ENCODE results near the gene CMYA5.

CMYA5 gene

DNA sequence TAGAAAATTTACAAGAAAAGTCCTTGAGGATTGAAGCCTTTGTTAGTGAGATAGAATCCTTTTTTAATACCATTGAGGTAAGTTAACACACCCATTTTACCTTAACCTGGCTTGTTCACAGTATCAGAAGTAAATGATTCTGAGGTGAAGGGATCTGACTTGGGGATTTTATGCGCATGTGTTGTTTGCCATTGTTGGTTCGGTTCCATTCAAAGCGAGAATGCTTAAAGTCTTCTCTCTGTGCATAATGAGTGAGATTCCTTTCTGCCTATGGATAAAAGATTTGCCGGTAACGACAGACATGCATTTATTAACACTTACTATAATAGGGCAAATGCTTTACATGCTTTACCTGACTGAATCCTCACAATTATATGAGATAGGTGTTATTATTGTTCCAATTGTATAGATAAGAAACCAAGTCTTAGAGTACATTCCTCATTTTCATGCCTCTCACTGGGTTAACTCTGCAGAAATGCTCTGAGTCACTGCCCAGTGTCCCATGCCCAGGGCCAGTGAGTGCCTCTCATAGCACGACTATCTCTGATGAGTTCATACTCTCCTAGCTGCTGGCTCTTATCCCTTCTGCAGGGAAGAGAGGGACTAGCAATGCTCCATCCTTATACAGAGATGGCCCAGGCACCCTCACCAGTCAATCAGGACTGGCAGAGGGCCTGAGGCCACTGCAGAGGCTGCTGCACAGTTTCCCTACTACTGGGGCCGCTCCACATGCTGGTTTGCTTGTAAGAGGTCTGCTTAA is 54.4 kb downstream of the CMYA5 start:
- no peak overlapping the region for H3K4me3 ChIP-seq (ENCODE audit: control insufficient read depth, low read depth, low read length)
- no peak for DNase-seq (ENCODE audit: low read depth)
- TF ChIP-seq, protein P1, sequence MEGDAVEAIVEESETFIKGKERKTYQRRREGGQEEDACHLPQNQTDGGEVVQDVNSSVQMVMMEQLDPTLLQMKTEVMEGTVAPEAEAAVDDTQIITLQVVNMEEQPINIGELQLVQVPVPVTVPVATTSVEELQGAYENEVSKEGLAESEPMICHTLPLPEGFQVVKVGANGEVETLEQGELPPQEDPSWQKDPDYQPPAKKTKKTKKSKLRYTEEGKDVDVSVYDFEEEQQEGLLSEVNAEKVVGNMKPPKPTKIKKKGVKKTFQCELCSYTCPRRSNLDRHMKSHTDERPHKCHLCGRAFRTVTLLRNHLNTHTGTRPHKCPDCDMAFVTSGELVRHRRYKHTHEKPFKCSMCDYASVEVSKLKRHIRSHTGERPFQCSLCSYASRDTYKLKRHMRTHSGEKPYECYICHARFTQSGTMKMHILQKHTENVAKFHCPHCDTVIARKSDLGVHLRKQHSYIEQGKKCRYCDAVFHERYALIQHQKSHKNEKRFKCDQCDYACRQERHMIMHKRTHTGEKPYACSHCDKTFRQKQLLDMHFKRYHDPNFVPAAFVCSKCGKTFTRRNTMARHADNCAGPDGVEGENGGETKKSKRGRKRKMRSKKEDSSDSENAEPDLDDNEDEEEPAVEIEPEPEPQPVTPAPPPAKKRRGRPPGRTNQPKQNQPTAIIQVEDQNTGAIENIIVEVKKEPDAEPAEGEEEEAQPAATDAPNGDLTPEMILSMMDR (conservative IDR thresholded peaks at IDR 0.05; ENCODE audit: control insufficient read depth, insufficient read depth, low read depth, low read length) = no peak

DNA sequence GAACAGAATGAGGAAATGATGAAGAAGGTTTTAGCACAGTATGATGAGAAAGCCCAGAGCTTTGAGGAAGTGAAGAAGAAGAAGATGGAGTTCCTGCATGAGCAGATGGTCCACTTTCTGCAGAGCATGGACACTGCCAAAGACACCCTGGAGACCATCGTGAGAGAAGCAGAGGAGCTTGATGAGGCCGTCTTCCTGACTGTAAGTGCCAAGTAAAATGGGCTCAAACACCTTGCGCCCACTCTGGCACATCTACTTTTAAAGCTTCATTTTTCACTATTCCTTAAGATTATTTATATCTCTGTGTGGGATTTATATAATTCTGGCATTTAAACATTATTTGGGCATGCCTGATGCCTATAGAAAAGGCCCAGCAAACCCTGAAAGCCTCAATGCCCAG is 55.6 kb downstream of the CMYA5 start:
- TF ChIP-seq, protein P1 (conservative IDR thresholded peaks at IDR 0.05; ENCODE audit: control insufficient read depth, insufficient read depth, low read depth, low read length) = no peak
- H3K4me3 ChIP-seq (ENCODE audit: control insufficient read depth, low read depth, low read length) = no peak overlapping the region
- no peak for DNase-seq (ENCODE audit: low read depth)

DNA sequence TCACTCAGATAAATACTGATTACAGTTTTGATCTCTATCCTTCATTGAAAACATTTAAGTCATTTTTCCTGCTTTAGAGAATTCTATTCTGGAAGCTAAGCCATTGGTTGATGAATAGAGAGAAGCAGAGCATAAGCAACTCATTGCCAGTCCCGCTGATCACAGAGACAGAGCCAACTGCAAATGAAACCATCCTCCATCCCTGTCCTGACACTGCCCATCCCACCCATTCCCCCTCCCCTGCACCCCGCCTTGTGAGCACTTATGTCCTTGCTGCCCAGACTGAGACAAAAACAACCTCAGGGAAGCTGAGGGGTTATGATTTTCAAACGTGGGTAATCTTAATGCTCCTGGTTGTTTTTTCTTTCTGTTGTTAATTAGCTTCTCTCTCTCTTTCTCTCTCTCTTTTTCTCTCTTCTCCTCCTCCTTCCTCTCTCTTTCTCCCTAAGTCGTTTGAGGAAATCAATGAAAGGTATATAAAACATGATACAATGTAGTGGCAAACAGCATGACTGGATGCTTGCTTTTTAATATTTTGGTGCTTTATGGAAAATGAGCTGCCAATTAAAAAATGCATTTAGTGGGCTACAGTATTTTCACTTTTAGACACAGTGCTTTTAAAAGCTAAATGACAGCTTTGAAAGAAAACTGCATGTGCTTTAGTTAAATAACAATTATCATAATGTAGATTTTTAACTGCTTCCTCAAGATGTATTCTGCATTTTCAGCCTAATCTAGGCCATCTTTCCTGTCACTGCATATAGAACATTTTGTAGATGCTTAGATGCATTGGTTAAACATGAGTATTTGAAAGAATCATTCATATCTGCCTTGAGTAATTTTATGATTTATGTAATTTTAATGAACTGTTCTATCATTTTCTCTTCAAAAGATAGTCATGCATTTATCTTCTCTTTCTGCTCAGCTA is 57.3 kb downstream of the CMYA5 start:
- H3K4me3 ChIP-seq (ENCODE audit: control insufficient read depth, low read depth, low read length) = no peak overlapping the region
- no peak for DNase-seq (ENCODE audit: low read depth)
- TF ChIP-seq, protein P1 (conservative IDR thresholded peaks at IDR 0.05; ENCODE audit: control insufficient read depth, insufficient read depth, low read depth, low read length) = no peak

DNA sequence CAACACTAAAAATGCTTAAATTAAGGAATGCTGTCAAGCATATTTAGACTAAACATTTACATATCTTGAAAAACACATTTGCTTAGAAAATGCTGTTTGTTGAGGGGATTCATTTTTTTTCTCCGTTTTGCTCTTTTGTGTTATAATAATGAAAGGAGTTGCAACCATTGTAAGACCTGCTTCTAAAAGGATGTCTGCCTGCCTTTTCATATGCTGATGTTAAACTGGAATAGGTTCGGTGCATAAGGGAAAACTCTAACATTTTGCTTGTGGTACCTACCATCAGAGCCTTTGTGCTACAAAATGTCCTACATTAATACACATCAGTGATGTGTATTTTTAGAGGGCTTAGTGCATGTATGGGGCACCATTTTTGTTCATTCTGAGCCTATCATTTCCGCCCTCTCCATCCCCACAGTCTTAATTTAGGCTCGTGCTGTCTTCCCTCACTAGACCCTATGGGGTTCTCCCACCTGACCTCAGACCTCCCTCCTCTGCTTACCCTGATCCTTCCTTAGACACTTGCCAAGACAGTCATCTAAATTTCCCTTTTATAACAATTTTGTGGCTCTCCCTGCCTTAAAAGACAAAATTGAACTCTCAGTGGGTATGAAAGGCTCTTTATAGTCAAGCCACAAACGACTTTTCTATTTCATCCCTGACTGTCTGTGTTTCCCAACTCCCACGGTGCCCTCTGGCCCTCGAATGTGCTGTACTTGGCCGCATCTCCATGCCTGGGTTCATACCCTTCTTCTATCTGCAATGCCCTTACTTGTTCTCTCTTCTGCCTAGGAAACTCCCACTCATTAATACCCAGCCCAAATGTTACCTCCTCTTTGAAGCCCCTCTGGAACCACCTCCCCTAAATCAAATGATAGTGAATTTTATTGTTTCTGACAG is 61.2 kb downstream of the CMYA5 start:
- no peak overlapping the region for H3K4me3 ChIP-seq (ENCODE audit: control insufficient read depth, low read depth, low read length)
- no peak for DNase-seq (ENCODE audit: low read depth)
- TF ChIP-seq, protein P1 (conservative IDR thresholded peaks at IDR 0.05; ENCODE audit: control insufficient read depth, insufficient read depth, low read depth, low read length) = no peak

DNA sequence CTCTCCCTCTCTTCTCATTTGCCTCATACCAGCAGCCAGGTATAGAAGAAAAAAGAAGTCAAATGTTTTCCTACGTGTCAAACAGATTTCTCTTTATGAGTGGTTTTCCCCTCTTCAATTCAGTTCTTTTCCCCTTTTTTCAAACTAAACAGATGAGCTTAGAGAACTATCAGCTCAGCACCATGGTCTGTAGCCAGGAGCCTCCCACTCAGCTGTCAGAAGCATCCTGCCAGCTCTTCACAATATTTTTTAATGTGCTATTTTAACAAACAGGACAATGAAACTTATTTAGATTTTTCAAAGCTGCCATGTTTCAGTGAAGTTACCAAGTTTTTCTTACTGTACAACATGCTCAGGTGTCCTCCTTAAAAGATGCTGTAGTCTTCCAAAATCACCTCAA is 63.5 kb downstream of the CMYA5 start:
- no peak for DNase-seq (ENCODE audit: low read depth)
- H3K4me3 ChIP-seq (ENCODE audit: control insufficient read depth, low read depth, low read length) = no peak overlapping the region
- TF ChIP-seq, protein P1 (conservative IDR thresholded peaks at IDR 0.05; ENCODE audit: control insufficient read depth, insufficient read depth, low read depth, low read length) = no peak
